GM23338 (cell line): ENCODE results near the gene VAMP7. TPM values are rescaled to one million over a fixed set of nuclear protein-coding genes. Genes with fewer than 3 reads are reported as not detected.
"Not testable (repeated sequence)": the region's sequence is repeated elsewhere in the genome, so short reads cannot be mapped to it uniquely, and the experiment has no call there.

Experiments used
- ATAC-seq: fragments of 200-7000 bp; cut with Tn5 transposase; 3 replicates; pipeline ENCODE4 v1.9.1; 2020
- DNase-seq: peaks from one replicate; pipeline ENCODE4 v3.0.0-alpha.2; 2015; ENCODE audit warnings: low spot score
- H2AFZ ChIP-seq: fragments of 200-600 bp; sonication (generic); 2 replicates; pipeline ENCODE4 v1.8.0; 2016; ENCODE audit warnings: antibody characterized with exemption, mild to moderate bottlenecking, moderate library complexity
- H3F3A ChIP-seq: fragments of 200-600 bp; sonication (generic); replicated peaks from 2 replicates; pipeline ENCODE4 v1.8.0; 2017; ENCODE audit warnings: antibody characterized with exemption, mixed run types, low read depth
- H3K27ac ChIP-seq: fragments of 200-600 bp; sonication (generic); 2 replicates; pipeline ENCODE4 v1.6.1; 2016; ENCODE audit warnings: low read depth
- H3K27me3 ChIP-seq: fragments of 200-600 bp; sonication (generic); 2 replicates; pipeline ENCODE4 v1.8.0; 2016; ENCODE audit warnings: mild to moderate bottlenecking, mixed run types, moderate library complexity; ENCODE audit not compliant: insufficient read depth
- H3K36me3 ChIP-seq: fragments of 200-600 bp; sonication (generic); 2 replicates; pipeline ENCODE4 v1.8.0; 2016; ENCODE audit warnings: mild to moderate bottlenecking; ENCODE audit not compliant: insufficient read depth
- H3K4me1 ChIP-seq: fragments of 200-600 bp; sonication (generic); 2 replicates; pipeline ENCODE4 v1.8.0; 2016; ENCODE audit warnings: mild to moderate bottlenecking, moderate library complexity; ENCODE audit not compliant: insufficient read depth
- H3K4me2 ChIP-seq: fragments of 200-600 bp; sonication (generic); 2 replicates; pipeline ENCODE4 v1.7.1; 2017; ENCODE audit warnings: mixed run types
- H3K4me3 ChIP-seq: fragments of 200-600 bp; sonication (generic); 2 replicates; pipeline ENCODE4 v1.6.1; 2016; ENCODE audit warnings: mixed run types
- H3K79me2 ChIP-seq: fragments of 200-600 bp; sonication (generic); replicated peaks from 2 replicates; pipeline ENCODE4 v1.8.0; 2017; ENCODE audit warnings: mild to moderate bottlenecking; ENCODE audit not compliant: insufficient read depth
- H3K9me2 ChIP-seq: fragments of 200-600 bp; sonication (generic); 2 replicates; pipeline ENCODE4 v1.8.0; 2017; ENCODE audit not compliant: insufficient read depth
- H4K20me1 ChIP-seq: fragments of 200-600 bp; sonication (generic); replicated peaks from 2 replicates; pipeline ENCODE4 v1.8.0; 2017; ENCODE audit warnings: mild to moderate bottlenecking; ENCODE audit not compliant: insufficient read depth
- H3K27ac Mint-ChIP-seq: 2 replicates; pipeline ENCODE4 v1.8.0; 2020; ENCODE audit warnings: inconsistent platforms, mild to moderate bottlenecking, moderate library complexity, mixed read lengths
- H3K27me3 Mint-ChIP-seq: 3 replicates; pipeline ENCODE4 v1.8.0; 2022; ENCODE audit warnings: low read depth, mild to moderate bottlenecking, moderate library complexity, mixed read lengths, inconsistent platforms; ENCODE audit not compliant: insufficient read depth, poor library complexity
- H3K36me3 Mint-ChIP-seq: 3 replicates; pipeline ENCODE4 v1.8.0; 2021; ENCODE audit warnings: low read depth, mild to moderate bottlenecking, inconsistent platforms, moderate library complexity, mixed read lengths
- H3K4me1 Mint-ChIP-seq: 3 replicates; pipeline ENCODE4 v1.8.0; 2020; ENCODE audit warnings: mild to moderate bottlenecking, inconsistent platforms, mixed read lengths
- H3K4me3 Mint-ChIP-seq: 3 replicates; pipeline ENCODE4 v1.8.0; 2021; ENCODE audit warnings: moderate library complexity, mild to moderate bottlenecking, inconsistent platforms, mixed read lengths
- H3K9me3 Mint-ChIP-seq: 3 replicates; pipeline ENCODE4 v1.8.0; 2020; ENCODE audit warnings: moderate library complexity, mild to moderate bottlenecking, inconsistent platforms, mixed read lengths
- CREB1 ChIP-seq: fragments of 250-450 bp; sonication (Bioruptor Pico); IDR thresholded peaks from 2 replicates; pipeline ENCODE4 v1.5.0; 2020; ENCODE audit warnings: low read depth, mild to moderate bottlenecking, moderate library complexity
- EZH2 ChIP-seq: fragments of 200-600 bp; sonication (generic); IDR thresholded peaks from one replicate; pipeline ENCODE4 v1.8.0; 2017; ENCODE audit warnings: antibody characterized with exemption, mild to moderate bottlenecking, low read depth; ENCODE audit not compliant: unreplicated experiment
- EZH2phosphoT487 ChIP-seq: fragments of 200-600 bp; sonication (generic); IDR thresholded peaks from one replicate; pipeline ENCODE4 v1.8.1; 2018; ENCODE audit warnings: antibody characterized with exemption; ENCODE audit not compliant: unreplicated experiment
- JUNB ChIP-seq: IDR thresholded peaks from one replicate; pipeline ENCODE4 v1.6.1; 2016; ENCODE audit warnings: antibody characterized with exemption; ENCODE audit not compliant: unreplicated experiment
- NANOG ChIP-seq: IDR thresholded peaks from 2 replicates; pipeline ENCODE4 v1.6.1; 2016; ENCODE audit warnings: antibody characterized with exemption, borderline replicate concordance
- POLR2AphosphoS5 ChIP-seq: IDR thresholded peaks from 2 replicates; pipeline ENCODE4 v1.6.1; 2016; ENCODE audit warnings: antibody characterized with exemption, low read depth
- REST ChIP-seq: IDR thresholded peaks from one replicate; pipeline ENCODE4 v1.6.1; 2018; ENCODE audit warnings: antibody characterized with exemption; ENCODE audit not compliant: unreplicated experiment
- STAT1 ChIP-seq: IDR thresholded peaks from one replicate; pipeline ENCODE4 v1.6.1; 2016; ENCODE audit warnings: antibody characterized with exemption; ENCODE audit not compliant: unreplicated experiment
- ZNF114 ChIP-seq: fragments of 250-450 bp; sonication (Bioruptor Pico); IDR thresholded peaks from 2 replicates; pipeline ENCODE4 v1.5.0; 2020; ENCODE audit warnings: mild to moderate bottlenecking, moderate library complexity
- ZNF462 ChIP-seq: fragments of 250-450 bp; sonication (Bioruptor Pico); IDR thresholded peaks from 2 replicates; pipeline ENCODE4 v1.5.0; 2020; ENCODE audit warnings: mild to moderate bottlenecking, moderate library complexity
- polyA plus RNA-seq: library from polyadenylated mRNA; unstranded; fragments of >200 nt; fragmentation: Nextera tagmentation; extraction: Ambion mirVana; gene quantifications from 2 replicates; pipeline ENCODE4 v1.2.1, GENCODE V29; 2016
- total RNA-seq: library from RNA; depleted of rRNA; stranded (reverse); fragments of >200 nt; shearing (Covaris generic); gene quantifications from 2 replicates; pipeline ENCODE4 v1.2.3, GENCODE V29; 2014

The VAMP7 gene
- total and polyA plus RNA-seq, 2 experiments from 2014 or later, result 14.0 to 22.7 TPM

DNA sequence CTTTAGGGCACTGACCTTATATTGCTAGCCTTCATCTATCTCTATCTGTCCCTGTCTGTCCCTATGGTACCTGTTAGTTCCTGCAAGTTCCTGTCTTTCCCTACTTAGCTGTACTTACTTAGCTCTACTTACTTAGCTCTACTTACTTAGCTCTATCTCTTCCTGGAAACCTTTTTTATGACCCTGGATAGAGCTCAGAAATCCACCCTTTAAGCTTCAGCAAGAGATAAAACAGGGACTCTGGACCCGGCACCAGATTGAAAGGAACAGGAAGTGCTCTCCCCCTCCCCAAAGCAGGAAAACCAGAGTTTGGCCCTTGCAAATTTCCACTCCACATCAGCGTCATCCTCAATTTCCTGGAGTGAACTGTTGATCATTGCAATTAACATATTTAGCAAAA is 104.1 kb downstream of the VAMP7 start (continued):
- TF ChIP-seq CREB1 (CRISPR knock-in tag) (no peak), ZNF114 (CRISPR knock-in tag) (no peak), NANOG (no peak), EZH2phosphoT487 (no peak)

- not testable (repeated sequence) for H3K4me2 ChIP-seq, H3K36me3 ChIP-seq, H3K79me2 ChIP-seq, ATAC-seq, H4K20me1 ChIP-seq, H3K27me3 ChIP-seq, H2AFZ ChIP-seq, H3K4me3 Mint-ChIP-seq, H3K9me2 ChIP-seq, H3K27ac ChIP-seq, H3K9me3 Mint-ChIP-seq, H3K27ac Mint-ChIP-seq, H3K4me1 Mint-ChIP-seq, DNase-seq, H3K4me3 ChIP-seq, H3K4me1 ChIP-seq, H3F3A ChIP-seq, H3K27me3 Mint-ChIP-seq
- H3K36me3 Mint-ChIP-seq, result peaks cover 26% of the 10 kb centered on the region
Observed at GRCh38 chrX:155986995-155987394, 105.8 kb downstream of the VAMP7 start.

DNA sequence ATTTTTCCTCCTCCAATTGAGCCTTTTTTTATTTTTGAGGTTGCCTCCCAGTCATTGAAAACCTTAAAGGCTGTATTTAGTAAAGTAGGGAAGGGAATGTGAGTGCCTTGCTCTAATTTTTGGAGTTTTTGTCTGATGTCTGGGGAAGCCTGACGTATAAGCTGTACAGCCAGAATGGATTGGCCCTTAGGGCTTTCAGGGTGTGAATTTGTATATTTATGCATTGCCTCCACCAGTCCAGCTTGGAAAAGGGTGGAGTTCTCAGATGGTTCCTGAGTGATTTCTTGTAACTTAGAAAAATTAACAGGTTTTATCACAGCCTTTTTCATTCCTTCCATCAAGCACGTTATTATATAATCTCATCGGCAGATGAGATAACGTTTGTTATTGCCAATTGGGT is 107.7 kb downstream of the VAMP7 start:
- ATAC-seq, result no peak
- H3K9me3 Mint-ChIP-seq, result no peaks in the 10 kb centered on the region; the same call in 1 of the 3 replicates
- no peak overlapping the region for H2AFZ ChIP-seq
- TF ChIP-seq ZNF462 (CRISPR knock-in tag) (no peak), REST (no peak), CREB1 (CRISPR knock-in tag) (no peak), NANOG (no peak), EZH2 (no peak), JUNB (no peak), STAT1 (no peak), EZH2phosphoT487 (no peak), POLR2AphosphoS5 (no peak)

More for the DNA sequence above, 107.7 kb downstream of the VAMP7 start:
- Histone ChIP-seq H3K27ac (no peak overlapping the region), H3K79me2 (no peaks in the 10 kb centered on the region), H3K4me2 (no peak overlapping the region), H3K4me1 (no peaks in the 10 kb centered on the region), H3K27me3 (no peaks in the 10 kb centered on the region), H3K4me3 (no peak overlapping the region), H3F3A (no peaks in the 10 kb centered on the region), H3K9me2 (0 out of 2 replicates have a peak, but pooled peaks cover 5% of the 10 kb centered on the region), H3K36me3 (0 out of 2 replicates have a peak, but pooled peaks cover 5% of the 10 kb centered on the region), H4K20me1 (no peaks in the 10 kb centered on the region)
- Mint-ChIP-seq H3K27me3 (peaks cover 2% of the 10 kb centered on the region), H3K4me3 (no peak overlapping the region), H3K36me3 (peaks cover 24% of the 10 kb centered on the region), H3K4me1 (no peaks in the 10 kb centered on the region), H3K27ac (no peak overlapping the region)
- no peak for DNase-seq
